Stimulated activated CD8-positive, alpha-beta memory T cell treated with anti-CD3 and anti-CD28 coated beads, Interleukin-12 subunit alpha, Interleukin-12 subunit beta, amount 100 ng/mL, for 1 hour (primary cell): ENCODE measurements around the gene EFHC1.

Source experiments
- DNase-seq: peaks from one replicate; pipeline ENCODE4 v3.0.0-alpha.2; 2020; ENCODE audit warnings: low read depth

Gene EFHC1

GRCh38 chr6:52539607-52540006 is 119.5 kb downstream of the EFHC1 start:
- no peak for DNase-seq

GRCh38 chr6:52540286-52540902 is 120.3 kb downstream of the EFHC1 start:
- DNase-seq, result no peak

- DNase-seq, result no peak
Observed at GRCh38 chr6:52541135-52541534, 121.0 kb downstream of the EFHC1 start.

- DNase-seq, result no peak
Observed at GRCh38 chr6:52543262-52543661, 123.1 kb downstream of the EFHC1 start.

GRCh38 chr6:52543729-52544601 is 123.8 kb downstream of the EFHC1 start:
- no peak for DNase-seq

- no peak for DNase-seq
Observed at GRCh38 chr6:52544602-52545405, 124.7 kb downstream of the EFHC1 start.

- no peak for DNase-seq
Observed at GRCh38 chr6:52545406-52546119, 125.4 kb downstream of the EFHC1 start.

- DNase-seq, result no peak
Observed at GRCh38 chr6:52546192-52546591, 126.0 kb downstream of the EFHC1 start.

- DNase-seq, result no peak
Observed at GRCh38 chr6:52546678-52547077, 126.5 kb downstream of the EFHC1 start.

GRCh38 chr6:52547647-52548352 is 127.7 kb downstream of the EFHC1 start:
- no peak for DNase-seq

GRCh38 chr6:52548353-52548713 is 128.2 kb downstream of the EFHC1 start:
- DNase-seq, result no peak

GRCh38 chr6:52548999-52549398 is 128.9 kb downstream of the EFHC1 start:
- no peak for DNase-seq

- DNase-seq, result no peak
Observed at GRCh38 chr6:52549428-52549827, 129.3 kb downstream of the EFHC1 start.

GRCh38 chr6:52550014-52550575 is 130.0 kb downstream of the EFHC1 start:
- no peak for DNase-seq

GRCh38 chr6:52550870-52551269 is 130.7 kb downstream of the EFHC1 start:
- DNase-seq, result no peak

GRCh38 chr6:52551483-52552277 is 131.5 kb downstream of the EFHC1 start:
- DNase-seq, result no peak

GRCh38 chr6:52552278-52552643 is 132.1 kb downstream of the EFHC1 start:
- no peak for DNase-seq

- DNase-seq, result no peak
Observed at GRCh38 chr6:52553158-52553557, 133.0 kb downstream of the EFHC1 start.

- DNase-seq, result no peak
Observed at GRCh38 chr6:52553719-52554118, 133.6 kb downstream of the EFHC1 start.

- no peak for DNase-seq
Observed at GRCh38 chr6:52554684-52555280, 134.6 kb downstream of the EFHC1 start.
